ENCODE data around the gene EPAS1. TPM values are rescaled to one million over a fixed set of nuclear protein-coding genes. Genes with fewer than 3 reads are reported as not detected.

EPAS1 gene
- total and polyA plus RNA-seq, 2 of the 13 experiments (the other 11 are each of a cell fraction or from before 2014, with no cell fraction given) = 47.1 to 182 TPM

- TF ChIP-seq MAFK (conservative IDR thresholded peaks at IDR 0.05 in 1 of 2, IDR thresholded peaks at IDR 0.05 in 1 of 2; ENCODE audit: low read length in 2 of 2) = no peak
- no peak; the same call in 1 of the 2 replicates for TF ChIP-seq TAF1 (CRISPR knock-in tag; IDR thresholded peaks at IDR 0.05)
- 0 out of 2 replicates have a peak, but pooled peaks have one; percentile 75 for TF ChIP-seq CREB3 (CRISPR knock-in tag; IDR thresholded peaks at IDR 0.05)
- no peak for TF ChIP-seq CREM (IDR thresholded peaks at IDR 0.05)
- TF ChIP-seq CREM (CRISPR knock-in tag; IDR thresholded peaks at IDR 0.05) = no peak
- TF ChIP-seq ZMYM4 (CRISPR knock-in tag; IDR thresholded peaks at IDR 0.05) = peak; percentile 52; the same call in 1 of the 2 replicates
- no peak for TF ChIP-seq TCF7L2 (IDR thresholded peaks at IDR 0.05; ENCODE audit: low read depth, low read length)
- no peak for TF ChIP-seq SIN3B (IDR thresholded peaks at IDR 0.05; ENCODE audit: low read length)
- peak; percentile 43 for TF ChIP-seq MED13 (CRISPR knock-in tag; IDR thresholded peaks at IDR 0.05)
- peak; percentile 29; the same call in 1 of the 2 replicates for TF ChIP-seq ZNF280B (CRISPR knock-in tag; IDR thresholded peaks at IDR 0.05; ENCODE audit: borderline replicate concordance)
- no peak for TF ChIP-seq MLXIP (CRISPR knock-in tag; IDR thresholded peaks at IDR 0.05; ENCODE audit: borderline replicate concordance)
- TF ChIP-seq ZGPAT (CRISPR knock-in tag; IDR thresholded peaks at IDR 0.05) = no peak; the same call in 1 of the 2 replicates
- no peak for TF ChIP-seq ATF5 (CRISPR knock-in tag; IDR thresholded peaks at IDR 0.05; ENCODE audit: low read depth)
- no peak for TF ChIP-seq MYNN (CRISPR knock-in tag; IDR thresholded peaks at IDR 0.05; ENCODE audit: low read depth)
- TF ChIP-seq ONECUT2 (CRISPR knock-in tag; IDR thresholded peaks at IDR 0.05) = no peak
- 0 out of 2 replicates have a peak, but pooled peaks have one; percentile 10 for TF ChIP-seq CHD2 (IDR thresholded peaks at IDR 0.05; ENCODE audit: low read depth, low read length)
- TF ChIP-seq GABPB1 (CRISPR knock-in tag; IDR thresholded peaks at IDR 0.05) = peak; percentile 63; the same call in 1 of the 2 replicates
- no peak for TF ChIP-seq ZFP41 (CRISPR knock-in tag; IDR thresholded peaks at IDR 0.05; ENCODE audit: borderline replicate concordance)
- no peak for TF ChIP-seq HNRNPH1 (optimal IDR thresholded peaks at IDR 0.05; ENCODE audit: low read depth, low read length)
- TF ChIP-seq ZNF740 (CRISPR knock-in tag; IDR thresholded peaks at IDR 0.05) = peak; percentile 67; the same call in 1 of the 2 replicates
- TF ChIP-seq TBX2 (CRISPR knock-in tag; IDR thresholded peaks at IDR 0.05; ENCODE audit: borderline replicate concordance) = peak; percentile 72; the same call in 1 of the 2 replicates
- peak; percentile 63 for TF ChIP-seq RXRA (CRISPR knock-in tag; IDR thresholded peaks at IDR 0.05)
These were observed 502 bp downstream of the EPAS1 start (continued) for GRCh38 chr2:46297546-46298271.
